Measurements from ENCODE around the gene EFHD1. TPM values are rescaled to one million over a fixed set of nuclear protein-coding genes. Genes with fewer than 3 reads are reported as not detected.

Gene EFHD1
- total and polyA plus RNA-seq, 2 of the 13 experiments (the other 11 are each of a cell fraction or from before 2014, with no cell fraction given) = 0.09 TPM; not detected in 1

DNA sequence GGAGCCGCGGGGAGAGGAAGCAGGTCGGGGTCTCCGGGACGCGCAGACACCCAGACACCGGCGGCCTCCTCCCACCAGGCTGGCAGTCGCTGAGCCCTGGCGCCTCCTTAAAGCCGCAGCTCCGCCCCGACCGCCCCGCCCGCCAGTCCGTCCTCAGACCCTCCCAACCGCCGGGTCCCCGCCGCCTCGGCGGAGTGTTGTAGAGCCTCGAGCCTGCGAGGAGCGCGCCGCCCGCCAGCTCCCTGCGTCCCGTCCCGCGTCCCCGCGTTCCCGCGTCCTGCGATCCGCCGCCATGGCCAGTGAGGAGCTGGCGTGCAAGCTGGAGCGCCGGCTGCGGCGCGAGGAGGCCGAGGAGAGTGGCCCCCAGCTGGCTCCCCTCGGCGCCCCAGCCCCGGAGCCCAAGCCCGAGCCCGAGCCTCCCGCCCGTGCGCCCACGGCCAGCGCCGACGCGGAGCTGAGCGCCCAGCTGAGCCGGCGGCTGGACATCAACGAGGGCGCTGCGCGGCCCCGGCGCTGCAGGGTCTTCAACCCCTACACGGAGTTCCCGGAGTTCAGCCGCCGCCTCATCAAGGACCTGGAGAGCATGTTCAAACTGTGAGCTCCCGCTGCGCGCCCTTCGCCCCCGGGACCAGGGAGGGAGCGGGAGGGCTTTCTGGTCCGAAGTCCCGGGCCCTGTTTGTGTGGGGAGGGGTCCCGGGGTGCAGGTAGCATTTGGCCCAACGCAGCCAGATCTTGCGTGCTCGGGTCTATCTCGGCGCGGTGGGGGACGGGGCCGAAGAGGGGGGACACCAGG is at the start of gene EFHD1 (continued):
- TF ChIP-seq, protein P1, sequence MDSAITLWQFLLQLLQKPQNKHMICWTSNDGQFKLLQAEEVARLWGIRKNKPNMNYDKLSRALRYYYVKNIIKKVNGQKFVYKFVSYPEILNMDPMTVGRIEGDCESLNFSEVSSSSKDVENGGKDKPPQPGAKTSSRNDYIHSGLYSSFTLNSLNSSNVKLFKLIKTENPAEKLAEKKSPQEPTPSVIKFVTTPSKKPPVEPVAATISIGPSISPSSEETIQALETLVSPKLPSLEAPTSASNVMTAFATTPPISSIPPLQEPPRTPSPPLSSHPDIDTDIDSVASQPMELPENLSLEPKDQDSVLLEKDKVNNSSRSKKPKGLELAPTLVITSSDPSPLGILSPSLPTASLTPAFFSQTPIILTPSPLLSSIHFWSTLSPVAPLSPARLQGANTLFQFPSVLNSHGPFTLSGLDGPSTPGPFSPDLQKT (CRISPR knock-in tag; IDR thresholded peaks at IDR 0.05; ENCODE audit: borderline replicate concordance) = peak; percentile 80; the same call in 1 of the 2 replicates
- peak; percentile 72; the same call in 1 of the 2 replicates for TF ChIP-seq WIZ (CRISPR knock-in tag; IDR thresholded peaks at IDR 0.05)
- TF ChIP-seq NFE2 (CRISPR knock-in tag; IDR thresholded peaks at IDR 0.05) = no peak
- TF ChIP-seq MTF2 (CRISPR knock-in tag; IDR thresholded peaks at IDR 0.05; ENCODE audit: borderline replicate concordance) = peak; percentile 99
- TF ChIP-seq, protein P2, sequence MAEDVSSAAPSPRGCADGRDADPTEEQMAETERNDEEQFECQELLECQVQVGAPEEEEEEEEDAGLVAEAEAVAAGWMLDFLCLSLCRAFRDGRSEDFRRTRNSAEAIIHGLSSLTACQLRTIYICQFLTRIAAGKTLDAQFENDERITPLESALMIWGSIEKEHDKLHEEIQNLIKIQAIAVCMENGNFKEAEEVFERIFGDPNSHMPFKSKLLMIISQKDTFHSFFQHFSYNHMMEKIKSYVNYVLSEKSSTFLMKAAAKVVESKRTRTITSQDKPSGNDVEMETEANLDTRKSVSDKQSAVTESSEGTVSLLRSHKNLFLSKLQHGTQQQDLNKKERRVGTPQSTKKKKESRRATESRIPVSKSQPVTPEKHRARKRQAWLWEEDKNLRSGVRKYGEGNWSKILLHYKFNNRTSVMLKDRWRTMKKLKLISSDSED (CRISPR knock-in tag; IDR thresholded peaks at IDR 0.05) = peak; percentile 81; the same call in 1 of the 2 replicates
- TF ChIP-seq ZFP37 (CRISPR knock-in tag; IDR thresholded peaks at IDR 0.05; ENCODE audit: borderline replicate concordance) = peak; percentile 81; the same call in 1 of the 2 replicates
- TF ChIP-seq TARDBP (CRISPR knock-in tag; IDR thresholded peaks at IDR 0.05) = no peak
- peak; percentile 95; the same call in 1 of the 2 replicates for TF ChIP-seq KLF15 (CRISPR knock-in tag; IDR thresholded peaks at IDR 0.05; ENCODE audit: borderline replicate concordance)
- TF ChIP-seq ZNF773 (CRISPR knock-in tag; IDR thresholded peaks at IDR 0.05; ENCODE audit: borderline replicate concordance) = peak; percentile 95; the same call in 1 of the 2 replicates
- no peak for TF ChIP-seq RFX1 (IDR thresholded peaks at IDR 0.05)
- TF ChIP-seq ZNF263 (CRISPR knock-in tag; IDR thresholded peaks at IDR 0.05) = peak; percentile 67; the same call in 1 of the 2 replicates
- TF ChIP-seq ZFP82 (CRISPR knock-in tag; IDR thresholded peaks at IDR 0.05; ENCODE audit: borderline replicate concordance) = peak; percentile 82; the same call in 1 of the 2 replicates
- peak; percentile 97; the same call in 1 of the 2 replicates for TF ChIP-seq CC2D1A (CRISPR knock-in tag; IDR thresholded peaks at IDR 0.05)
- 0 out of 2 replicates have a peak, but pooled peaks have one; percentile 82 for TF ChIP-seq SMAD9 (CRISPR knock-in tag; IDR thresholded peaks at IDR 0.05)
- peak; percentile 30; the same call in 1 of the 2 replicates for TF ChIP-seq HIVEP1 (CRISPR knock-in tag; IDR thresholded peaks at IDR 0.05)
- TF ChIP-seq ARHGAP35 (CRISPR knock-in tag; IDR thresholded peaks at IDR 0.05; ENCODE audit: borderline replicate concordance) = 0 out of 2 replicates have a peak, but pooled peaks have one; percentile 62
- TF ChIP-seq, protein P3, sequence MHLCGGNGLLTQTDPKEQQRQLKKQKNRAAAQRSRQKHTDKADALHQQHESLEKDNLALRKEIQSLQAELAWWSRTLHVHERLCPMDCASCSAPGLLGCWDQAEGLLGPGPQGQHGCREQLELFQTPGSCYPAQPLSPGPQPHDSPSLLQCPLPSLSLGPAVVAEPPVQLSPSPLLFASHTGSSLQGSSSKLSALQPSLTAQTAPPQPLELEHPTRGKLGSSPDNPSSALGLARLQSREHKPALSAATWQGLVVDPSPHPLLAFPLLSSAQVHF (CRISPR knock-in tag; IDR thresholded peaks at IDR 0.05) = peak; percentile 88; the same call in 1 of the 2 replicates
- TF ChIP-seq, protein P4, sequence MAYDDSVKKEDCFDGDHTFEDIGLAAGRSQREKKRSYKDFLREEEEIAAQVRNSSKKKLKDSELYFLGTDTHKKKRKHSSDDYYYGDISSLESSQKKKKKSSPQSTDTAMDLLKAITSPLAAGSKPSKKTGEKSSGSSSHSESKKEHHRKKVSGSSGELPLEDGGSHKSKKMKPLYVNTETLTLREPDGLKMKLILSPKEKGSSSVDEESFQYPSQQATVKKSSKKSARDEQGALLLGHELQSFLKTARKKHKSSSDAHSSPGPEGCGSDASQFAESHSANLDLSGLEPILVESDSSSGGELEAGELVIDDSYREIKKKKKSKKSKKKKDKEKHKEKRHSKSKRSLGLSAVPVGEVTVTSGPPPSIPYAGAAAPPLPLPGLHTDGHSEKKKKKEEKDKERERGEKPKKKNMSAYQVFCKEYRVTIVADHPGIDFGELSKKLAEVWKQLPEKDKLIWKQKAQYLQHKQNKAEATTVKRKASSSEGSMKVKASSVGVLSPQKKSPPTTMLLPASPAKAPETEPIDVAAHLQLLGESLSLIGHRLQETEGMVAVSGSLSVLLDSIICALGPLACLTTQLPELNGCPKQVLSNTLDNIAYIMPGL (CRISPR knock-in tag; IDR thresholded peaks at IDR 0.05; ENCODE audit: borderline replicate concordance in 1 of 2, low read depth in 1 of 2) = peak in 1 of 2 experiments; percentile 25; a peak in 1 of 4 replicates
- no peak for TF ChIP-seq ZFP62 (CRISPR knock-in tag; IDR thresholded peaks at IDR 0.05)
- TF ChIP-seq ZNF17 (CRISPR knock-in tag; IDR thresholded peaks at IDR 0.05) = no peak
- no peak for TF ChIP-seq KLF11 (CRISPR knock-in tag; IDR thresholded peaks at IDR 0.05)
- peak; percentile 53; the same call in 1 of the 2 replicates for TF ChIP-seq ZFP90 (CRISPR knock-in tag; IDR thresholded peaks at IDR 0.05; ENCODE audit: borderline replicate concordance)

Data from HepG2 (cell line).